ENCODE data around the gene ECI2. TPM values are rescaled to one million over a fixed set of nuclear protein-coding genes. Genes with fewer than 3 reads are reported as not detected.

Gene ECI2
- total and polyA plus RNA-seq, 2 of the 13 experiments (the other 11 are each of a cell fraction or from before 2014, with no cell fraction given) = 78.5 to 228 TPM

DNA sequence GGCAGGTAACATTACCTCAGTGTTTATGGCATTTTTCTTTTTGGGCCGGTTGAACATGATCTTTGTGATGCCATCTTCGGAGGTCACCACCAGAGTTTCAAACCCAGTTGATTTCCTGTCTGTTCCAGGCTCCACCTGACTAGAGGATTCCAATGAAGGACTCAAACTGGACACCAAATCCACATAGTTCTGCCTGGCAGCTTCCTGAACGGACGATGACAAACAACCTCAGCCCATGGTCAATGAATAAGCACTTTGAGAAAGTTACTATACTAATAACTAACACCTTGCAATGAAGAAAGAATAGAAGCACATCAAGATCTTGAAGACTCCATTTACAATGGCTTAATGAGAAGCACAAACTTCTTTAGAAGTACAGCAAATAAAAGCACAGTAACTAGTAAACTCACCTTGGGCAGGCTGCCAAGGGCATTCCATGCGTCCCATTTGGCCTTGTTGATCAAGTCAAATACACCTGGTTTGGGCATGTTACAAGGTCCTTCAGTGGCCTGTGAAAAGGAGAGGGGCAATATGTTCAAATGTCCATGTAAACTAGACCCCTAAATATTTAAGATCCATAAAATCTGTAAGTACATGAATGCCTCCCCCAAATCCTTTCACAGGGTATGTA is 4.9 kb downstream of the ECI2 start (continued):
- TF ChIP-seq, protein P1, sequence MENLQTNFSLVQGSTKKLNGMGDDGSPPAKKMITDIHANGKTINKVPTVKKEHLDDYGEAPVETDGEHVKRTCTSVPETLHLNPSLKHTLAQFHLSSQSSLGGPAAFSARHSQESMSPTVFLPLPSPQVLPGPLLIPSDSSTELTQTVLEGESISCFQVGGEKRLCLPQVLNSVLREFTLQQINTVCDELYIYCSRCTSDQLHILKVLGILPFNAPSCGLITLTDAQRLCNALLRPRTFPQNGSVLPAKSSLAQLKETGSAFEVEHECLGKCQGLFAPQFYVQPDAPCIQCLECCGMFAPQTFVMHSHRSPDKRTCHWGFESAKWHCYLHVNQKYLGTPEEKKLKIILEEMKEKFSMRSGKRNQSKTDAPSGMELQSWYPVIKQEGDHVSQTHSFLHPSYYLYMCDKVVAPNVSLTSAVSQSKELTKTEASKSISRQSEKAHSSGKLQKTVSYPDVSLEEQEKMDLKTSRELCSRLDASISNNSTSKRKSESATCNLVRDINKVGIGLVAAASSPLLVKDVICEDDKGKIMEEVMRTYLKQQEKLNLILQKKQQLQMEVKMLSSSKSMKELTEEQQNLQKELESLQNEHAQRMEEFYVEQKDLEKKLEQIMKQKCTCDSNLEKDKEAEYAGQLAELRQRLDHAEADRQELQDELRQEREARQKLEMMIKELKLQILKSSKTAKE (CRISPR knock-in tag; IDR thresholded peaks at IDR 0.05; ENCODE audit: borderline replicate concordance) = no peak
- no peak for TF ChIP-seq JUNB (CRISPR knock-in tag; IDR thresholded peaks at IDR 0.05; ENCODE audit: borderline replicate concordance)
- TF ChIP-seq, protein P2, sequence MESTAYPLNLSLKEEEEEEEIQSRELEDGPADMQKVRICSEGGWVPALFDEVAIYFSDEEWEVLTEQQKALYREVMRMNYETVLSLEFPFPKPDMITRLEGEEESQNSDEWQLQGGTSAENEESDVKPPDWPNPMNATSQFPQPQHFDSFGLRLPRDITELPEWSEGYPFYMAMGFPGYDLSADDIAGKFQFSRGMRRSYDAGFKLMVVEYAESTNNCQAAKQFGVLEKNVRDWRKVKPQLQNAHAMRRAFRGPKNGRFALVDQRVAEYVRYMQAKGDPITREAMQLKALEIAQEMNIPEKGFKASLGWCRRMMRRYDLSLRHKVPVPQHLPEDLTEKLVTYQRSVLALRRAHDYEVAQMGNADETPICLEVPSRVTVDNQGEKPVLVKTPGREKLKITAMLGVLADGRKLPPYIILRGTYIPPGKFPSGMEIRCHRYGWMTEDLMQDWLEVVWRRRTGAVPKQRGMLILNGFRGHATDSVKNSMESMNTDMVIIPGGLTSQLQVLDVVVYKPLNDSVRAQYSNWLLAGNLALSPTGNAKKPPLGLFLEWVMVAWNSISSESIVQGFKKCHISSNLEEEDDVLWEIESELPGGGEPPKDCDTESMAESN (CRISPR knock-in tag; conservative IDR thresholded peaks at IDR 0.05) = no peak
- TF ChIP-seq, protein P3, sequence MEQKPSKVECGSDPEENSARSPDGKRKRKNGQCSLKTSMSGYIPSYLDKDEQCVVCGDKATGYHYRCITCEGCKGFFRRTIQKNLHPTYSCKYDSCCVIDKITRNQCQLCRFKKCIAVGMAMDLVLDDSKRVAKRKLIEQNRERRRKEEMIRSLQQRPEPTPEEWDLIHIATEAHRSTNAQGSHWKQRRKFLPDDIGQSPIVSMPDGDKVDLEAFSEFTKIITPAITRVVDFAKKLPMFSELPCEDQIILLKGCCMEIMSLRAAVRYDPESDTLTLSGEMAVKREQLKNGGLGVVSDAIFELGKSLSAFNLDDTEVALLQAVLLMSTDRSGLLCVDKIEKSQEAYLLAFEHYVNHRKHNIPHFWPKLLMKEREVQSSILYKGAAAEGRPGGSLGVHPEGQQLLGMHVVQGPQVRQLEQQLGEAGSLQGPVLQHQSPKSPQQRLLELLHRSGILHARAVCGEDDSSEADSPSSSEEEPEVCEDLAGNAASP (CRISPR knock-in tag; IDR thresholded peaks at IDR 0.05; ENCODE audit: borderline replicate concordance) = peak; percentile 21; the same call in 1 of the 2 replicates
- TF ChIP-seq RFXANK (CRISPR knock-in tag; IDR thresholded peaks at IDR 0.05) = no peak
- TF ChIP-seq, protein P4, sequence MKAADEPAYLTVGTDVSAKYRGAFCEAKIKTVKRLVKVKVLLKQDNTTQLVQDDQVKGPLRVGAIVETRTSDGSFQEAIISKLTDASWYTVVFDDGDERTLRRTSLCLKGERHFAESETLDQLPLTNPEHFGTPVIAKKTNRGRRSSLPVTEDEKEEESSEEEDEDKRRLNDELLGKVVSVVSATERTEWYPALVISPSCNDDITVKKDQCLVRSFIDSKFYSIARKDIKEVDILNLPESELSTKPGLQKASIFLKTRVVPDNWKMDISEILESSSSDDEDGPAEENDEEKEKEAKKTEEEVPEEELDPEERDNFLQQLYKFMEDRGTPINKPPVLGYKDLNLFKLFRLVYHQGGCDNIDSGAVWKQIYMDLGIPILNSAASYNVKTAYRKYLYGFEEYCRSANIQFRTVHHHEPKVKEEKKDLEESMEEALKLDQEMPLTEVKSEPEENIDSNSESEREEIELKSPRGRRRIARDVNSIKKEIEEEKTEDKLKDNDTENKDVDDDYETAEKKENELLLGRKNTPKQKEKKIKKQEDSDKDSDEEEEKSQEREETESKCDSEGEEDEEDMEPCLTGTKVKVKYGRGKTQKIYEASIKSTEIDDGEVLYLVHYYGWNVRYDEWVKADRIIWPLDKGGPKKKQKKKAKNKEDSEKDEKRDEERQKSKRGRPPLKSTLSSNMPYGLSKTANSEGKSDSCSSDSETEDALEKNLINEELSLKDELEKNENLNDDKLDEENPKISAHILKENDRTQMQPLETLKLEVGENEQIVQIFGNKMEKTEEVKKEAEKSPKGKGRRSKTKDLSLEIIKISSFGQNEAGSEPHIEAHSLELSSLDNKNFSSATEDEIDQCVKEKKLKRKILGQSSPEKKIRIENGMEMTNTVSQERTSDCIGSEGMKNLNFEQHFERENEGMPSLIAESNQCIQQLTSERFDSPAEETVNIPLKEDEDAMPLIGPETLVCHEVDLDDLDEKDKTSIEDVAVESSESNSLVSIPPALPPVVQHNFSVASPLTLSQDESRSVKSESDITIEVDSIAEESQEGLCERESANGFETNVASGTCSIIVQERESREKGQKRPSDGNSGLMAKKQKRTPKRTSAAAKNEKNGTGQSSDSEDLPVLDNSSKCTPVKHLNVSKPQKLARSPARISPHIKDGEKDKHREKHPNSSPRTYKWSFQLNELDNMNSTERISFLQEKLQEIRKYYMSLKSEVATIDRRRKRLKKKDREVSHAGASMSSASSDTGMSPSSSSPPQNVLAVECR (CRISPR knock-in tag; IDR thresholded peaks at IDR 0.05; ENCODE audit: borderline replicate concordance) = no peak; the same call in 1 of the 2 replicates
- TF ChIP-seq, protein P5, sequence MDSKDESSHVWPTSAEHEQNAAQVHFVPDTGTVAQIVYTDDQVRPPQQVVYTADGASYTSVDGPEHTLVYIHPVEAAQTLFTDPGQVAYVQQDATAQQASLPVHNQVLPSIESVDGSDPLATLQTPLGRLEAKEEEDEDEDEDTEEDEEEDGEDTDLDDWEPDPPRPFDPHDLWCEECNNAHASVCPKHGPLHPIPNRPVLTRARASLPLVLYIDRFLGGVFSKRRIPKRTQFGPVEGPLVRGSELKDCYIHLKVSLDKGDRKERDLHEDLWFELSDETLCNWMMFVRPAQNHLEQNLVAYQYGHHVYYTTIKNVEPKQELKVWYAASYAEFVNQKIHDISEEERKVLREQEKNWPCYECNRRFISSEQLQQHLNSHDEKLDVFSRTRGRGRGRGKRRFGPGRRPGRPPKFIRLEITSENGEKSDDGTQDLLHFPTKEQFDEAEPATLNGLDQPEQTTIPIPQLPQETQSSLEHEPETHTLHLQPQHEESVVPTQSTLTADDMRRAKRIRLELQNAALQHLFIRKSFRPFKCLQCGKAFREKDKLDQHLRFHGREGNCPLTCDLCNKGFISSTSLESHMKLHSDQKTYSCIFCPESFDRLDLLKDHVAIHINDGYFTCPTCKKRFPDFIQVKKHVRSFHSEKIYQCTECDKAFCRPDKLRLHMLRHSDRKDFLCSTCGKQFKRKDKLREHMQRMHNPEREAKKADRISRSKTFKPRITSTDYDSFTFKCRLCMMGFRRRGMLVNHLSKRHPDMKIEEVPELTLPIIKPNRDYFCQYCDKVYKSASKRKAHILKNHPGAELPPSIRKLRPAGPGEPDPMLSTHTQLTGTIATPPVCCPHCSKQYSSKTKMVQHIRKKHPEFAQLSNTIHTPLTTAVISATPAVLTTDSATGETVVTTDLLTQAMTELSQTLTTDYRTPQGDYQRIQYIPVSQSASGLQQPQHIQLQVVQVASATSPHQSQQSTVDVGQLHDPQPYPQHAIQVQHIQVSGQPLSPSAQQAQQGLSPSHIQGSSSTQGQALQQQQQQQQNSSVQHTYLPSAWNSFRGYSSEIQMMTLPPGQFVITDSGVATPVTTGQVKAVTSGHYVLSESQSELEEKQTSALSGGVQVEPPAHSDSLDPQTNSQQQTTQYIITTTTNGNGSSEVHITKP (CRISPR knock-in tag; IDR thresholded peaks at IDR 0.05; ENCODE audit: low read depth) = 0 out of 2 replicates have a peak, but pooled peaks have one; percentile 24
- no peak for TF ChIP-seq CAMTA2 (CRISPR knock-in tag; IDR thresholded peaks at IDR 0.05; ENCODE audit: borderline replicate concordance)
- no peak for TF ChIP-seq BHLHE40 (IDR thresholded peaks at IDR 0.05; ENCODE audit: low read length)
- TF ChIP-seq, protein P6, sequence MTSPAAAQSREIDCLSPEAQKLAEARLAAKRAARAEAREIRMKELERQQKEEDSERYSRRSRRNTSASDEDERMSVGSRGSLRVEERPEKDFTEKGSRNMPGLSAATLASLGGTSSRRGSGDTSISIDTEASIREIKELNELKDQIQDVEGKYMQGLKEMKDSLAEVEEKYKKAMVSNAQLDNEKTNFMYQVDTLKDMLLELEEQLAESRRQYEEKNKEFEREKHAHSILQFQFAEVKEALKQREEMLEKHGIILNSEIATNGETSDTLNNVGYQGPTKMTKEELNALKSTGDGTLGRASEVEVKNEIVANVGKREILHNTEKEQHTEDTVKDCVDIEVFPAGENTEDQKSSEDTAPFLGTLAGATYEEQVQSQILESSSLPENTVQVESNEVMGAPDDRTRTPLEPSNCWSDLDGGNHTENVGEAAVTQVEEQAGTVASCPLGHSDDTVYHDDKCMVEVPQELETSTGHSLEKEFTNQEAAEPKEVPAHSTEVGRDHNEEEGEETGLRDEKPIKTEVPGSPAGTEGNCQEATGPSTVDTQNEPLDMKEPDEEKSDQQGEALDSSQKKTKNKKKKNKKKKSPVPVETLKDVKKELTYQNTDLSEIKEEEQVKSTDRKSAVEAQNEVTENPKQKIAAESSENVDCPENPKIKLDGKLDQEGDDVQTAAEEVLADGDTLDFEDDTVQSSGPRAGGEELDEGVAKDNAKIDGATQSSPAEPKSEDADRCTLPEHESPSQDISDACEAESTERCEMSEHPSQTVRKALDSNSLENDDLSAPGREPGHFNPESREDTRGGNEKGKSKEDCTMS (CRISPR knock-in tag; conservative IDR thresholded peaks at IDR 0.05) = no peak
- peak; percentile 50; the same call in 1 of the 2 replicates for TF ChIP-seq ISL2 (CRISPR knock-in tag; IDR thresholded peaks at IDR 0.05)

Measured in HepG2 (cell line).